Measurements from ENCODE around the gene GSTO2. TPM values are rescaled to one million over a fixed set of nuclear protein-coding genes. Genes with fewer than 3 reads are reported as not detected.

The GSTO2 gene
- total RNA-seq, 3 donors from 2014 or later (not counting 1 experiment from before 2014, with no cell fraction given): 0.75 to 1.4 (median 0.84) TPM

DNA sequence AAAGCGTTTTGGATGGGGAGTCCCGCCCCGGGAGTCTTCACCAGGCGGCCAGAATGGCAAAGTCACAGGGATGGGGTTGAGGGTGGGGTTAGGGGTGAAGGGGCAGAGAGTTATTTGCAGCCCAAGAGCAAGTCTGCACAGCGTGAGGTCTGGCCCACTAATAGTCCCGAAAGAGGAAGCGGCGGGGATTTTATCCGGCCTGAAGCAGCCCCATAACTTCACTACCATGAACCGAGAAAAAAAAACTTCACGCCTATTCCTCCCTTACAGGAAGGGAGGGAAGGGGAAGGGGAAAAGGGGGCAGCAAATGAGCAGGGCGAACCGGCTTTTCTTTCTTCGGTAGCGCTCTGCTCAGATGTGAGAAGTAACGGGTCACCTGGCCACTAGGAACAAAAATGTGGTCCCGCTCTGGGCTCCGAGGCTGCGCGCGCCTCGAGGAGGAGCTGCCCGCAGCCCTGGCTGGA lies 68.6 kb downstream of the GSTO2 start:
- Histone ChIP-seq H3K27ac (ENCODE audit: low read length) (peak overlapping the region; percentile 95), H3K36me3 (ENCODE audit: control insufficient read depth, insufficient read depth, low read length) (peaks cover 6% of the 10 kb centered on the region), H3K9me3 (ENCODE audit: control insufficient read depth, insufficient read depth, low read length) (no peaks in the 10 kb centered on the region), H3K27me3 (ENCODE audit: control insufficient read depth, insufficient read depth, low read length) (no peaks in the 10 kb centered on the region), H3K4me1 (ENCODE audit: control insufficient read depth, insufficient read depth, low read length) (peaks cover 51% of the 10 kb centered on the region), H3K4me3 (ENCODE audit: low read length) (peak overlapping the region; percentile 61)
- H3K4me3 Mint-ChIP-seq: peak overlapping the region; percentile 100
- TF ChIP-seq, protein P1, sequence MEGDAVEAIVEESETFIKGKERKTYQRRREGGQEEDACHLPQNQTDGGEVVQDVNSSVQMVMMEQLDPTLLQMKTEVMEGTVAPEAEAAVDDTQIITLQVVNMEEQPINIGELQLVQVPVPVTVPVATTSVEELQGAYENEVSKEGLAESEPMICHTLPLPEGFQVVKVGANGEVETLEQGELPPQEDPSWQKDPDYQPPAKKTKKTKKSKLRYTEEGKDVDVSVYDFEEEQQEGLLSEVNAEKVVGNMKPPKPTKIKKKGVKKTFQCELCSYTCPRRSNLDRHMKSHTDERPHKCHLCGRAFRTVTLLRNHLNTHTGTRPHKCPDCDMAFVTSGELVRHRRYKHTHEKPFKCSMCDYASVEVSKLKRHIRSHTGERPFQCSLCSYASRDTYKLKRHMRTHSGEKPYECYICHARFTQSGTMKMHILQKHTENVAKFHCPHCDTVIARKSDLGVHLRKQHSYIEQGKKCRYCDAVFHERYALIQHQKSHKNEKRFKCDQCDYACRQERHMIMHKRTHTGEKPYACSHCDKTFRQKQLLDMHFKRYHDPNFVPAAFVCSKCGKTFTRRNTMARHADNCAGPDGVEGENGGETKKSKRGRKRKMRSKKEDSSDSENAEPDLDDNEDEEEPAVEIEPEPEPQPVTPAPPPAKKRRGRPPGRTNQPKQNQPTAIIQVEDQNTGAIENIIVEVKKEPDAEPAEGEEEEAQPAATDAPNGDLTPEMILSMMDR (IDR thresholded peaks at IDR 0.05): no peak
- peaks cover 0 to 4% of the 10 kb centered on the region in 2 donors for H3K27me3 Mint-ChIP-seq (ENCODE audit: low read depth in 2 of 2)
- peak overlapping the region; percentile 98 to 100 for H3K27ac Mint-ChIP-seq
- under 1% methylated on average over 21 of the region's 23 CpGs for WGBS (ENCODE audit: insufficient coverage)
- no peaks in the 10 kb centered on the region for H3K9me3 Mint-ChIP-seq
- intact Hi-C loops (cut with micrococcal nuclease): loop anchor here (5.0 kb wide), 1 partner anchor 215 kb away; the partner anchor contains the start of gene SFR1
- ATAC-seq (peak; percentile 11 to 22 (median 17)), DNase-seq (no peak)
- peaks cover 56 to 64% of the 10 kb centered on the region in 2 donors for H3K4me1 Mint-ChIP-seq
- peaks cover 6% of the 10 kb centered on the region for H3K36me3 Mint-ChIP-seq

DNA sequence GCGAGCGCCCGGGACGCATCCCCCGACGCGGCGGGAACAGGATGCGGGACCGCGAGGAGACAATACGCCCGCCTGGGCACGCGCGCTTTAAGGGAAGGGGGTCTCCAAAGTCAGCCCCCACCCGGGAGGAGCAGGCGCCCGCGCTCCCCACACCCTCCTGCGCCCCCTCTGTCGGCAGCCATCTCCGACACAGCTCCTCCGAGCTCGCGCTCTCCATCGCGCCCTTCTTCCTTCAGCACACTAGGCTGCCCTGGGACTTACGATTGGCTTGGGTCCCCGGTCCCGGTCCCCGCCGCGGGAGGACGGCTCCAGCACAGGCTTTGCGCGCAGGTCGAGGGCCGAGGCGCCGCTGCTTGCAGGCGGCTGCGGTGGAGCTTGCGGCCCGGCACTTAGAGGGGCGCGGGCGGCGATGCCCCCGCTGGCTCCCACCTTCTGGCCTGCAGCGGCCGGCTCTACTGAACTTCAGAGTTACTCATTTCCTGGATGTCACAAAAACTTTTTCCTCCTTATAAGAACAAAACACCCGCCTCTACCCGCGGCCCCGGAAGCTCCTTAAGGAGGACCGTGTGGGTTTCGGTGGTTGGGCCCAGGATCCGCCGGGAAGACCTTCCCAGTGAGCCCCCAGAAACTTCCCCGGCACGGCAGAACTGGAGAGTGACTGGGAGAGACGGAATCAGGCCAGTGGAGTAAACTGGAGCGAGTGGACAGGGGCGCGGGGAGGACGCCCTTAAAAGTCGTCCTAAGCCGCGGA lies 69.2 kb downstream of the GSTO2 start, which contains the start of gene ITPRIP:
Gene ITPRIP, minus strand, starts transcription at position 481 of the 751 bp plus-strand sequence. CDS start 22,414 bp downstream, outside the sequence.
- peaks cover 1% of the 10 kb centered on the region for H3K36me3 Mint-ChIP-seq
- H3K27ac Mint-ChIP-seq: peak within 1 kb of the TSS; percentile 98 to 100
- H3K36me3 ChIP-seq (ENCODE audit: control insufficient read depth, insufficient read depth, low read length): peaks cover 6% of the 10 kb centered on the region
- H3K27ac ChIP-seq (ENCODE audit: low read length): peak within 1 kb of the TSS; percentile 95
- DNase-seq: peak; percentile 77 to 85
- H3K27me3 Mint-ChIP-seq (ENCODE audit: low read depth in 2 of 2): peaks cover 0 to 4% of the 10 kb centered on the region in 2 donors
- peak; percentile 65 to 86 (median 84) for ATAC-seq
- no peaks in the 10 kb centered on the region for H3K9me3 Mint-ChIP-seq
- peaks cover 50 to 58% of the 10 kb centered on the region in 2 donors for H3K4me1 Mint-ChIP-seq
- TF ChIP-seq, protein P1 (IDR thresholded peaks at IDR 0.05): no peak
- peak within 1 kb of the TSS; percentile 100 for H3K4me3 Mint-ChIP-seq
- WGBS (ENCODE audit: insufficient coverage): under 1% methylated on average over 70 of the region's 70 CpGs
- H3K27me3 ChIP-seq (ENCODE audit: control insufficient read depth, insufficient read depth, low read length): no peaks in the 10 kb centered on the region
- intact Hi-C loops (cut with micrococcal nuclease): loop anchor here (1.0 to 5.0 kb wide), 4 partner anchors 9 to 216 kb away; partner anchors contain the start of genes GSTO2 and SFR1
- peaks cover 45% of the 10 kb centered on the region for H3K4me1 ChIP-seq (ENCODE audit: control insufficient read depth, insufficient read depth, low read length)
- H3K9me3 ChIP-seq (ENCODE audit: control insufficient read depth, insufficient read depth, low read length): no peaks in the 10 kb centered on the region
- H3K4me3 ChIP-seq (ENCODE audit: low read length): peak within 1 kb of the TSS; percentile 61

DNA sequence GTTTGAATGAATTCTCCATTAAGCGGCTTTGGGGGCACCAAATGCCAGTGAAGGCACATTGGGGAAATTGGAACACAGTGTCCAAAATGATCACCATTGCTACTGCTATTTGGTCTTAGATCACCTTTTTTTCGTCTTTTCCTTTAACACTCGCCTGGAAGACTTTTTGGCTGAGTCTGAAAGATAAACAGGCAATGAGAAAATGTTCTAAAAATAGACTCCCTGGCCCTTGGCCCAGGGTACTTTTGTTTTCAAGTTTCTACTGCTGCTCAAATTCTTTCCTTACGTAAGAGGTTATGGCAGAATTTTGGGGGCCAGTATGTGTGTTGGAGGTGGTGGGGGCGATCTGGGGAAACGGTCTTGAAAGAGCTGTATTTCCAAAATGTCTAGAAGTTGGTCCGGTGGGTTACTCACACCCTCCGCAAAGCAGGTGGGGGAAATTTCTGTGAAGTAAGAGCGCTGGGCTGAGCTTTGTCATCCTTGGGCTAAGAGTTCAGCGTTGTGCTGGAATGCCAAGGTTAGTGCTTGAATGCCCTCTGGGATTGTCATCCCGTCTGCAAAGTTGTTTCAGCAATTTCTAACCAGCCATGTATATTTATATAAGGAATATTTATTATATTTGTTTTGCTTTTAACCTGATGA lies 70.6 kb downstream of the GSTO2 start:
- H3K36me3 ChIP-seq (ENCODE audit: control insufficient read depth, insufficient read depth, low read length): peaks cover 2% of the 10 kb centered on the region
- WGBS (ENCODE audit: insufficient coverage): 77% methylated on average over 10 of the region's 11 CpGs
- H3K4me3 ChIP-seq (ENCODE audit: low read length): no peak overlapping the region
- no peak overlapping the region for H3K27ac ChIP-seq (ENCODE audit: low read length)
- Mint-ChIP-seq H3K4me3 (peak overlapping the region; percentile 100), H3K27me3 (ENCODE audit: low read depth in 2 of 2) (peaks cover 0 to 4% of the 10 kb centered on the region in 2 donors), H3K36me3 (no peaks in the 10 kb centered on the region), H3K27ac (peak overlapping the region; percentile 98 to 100), H3K9me3 (no peaks in the 10 kb centered on the region), H3K4me1 (peaks cover 38 to 45% of the 10 kb centered on the region in 2 donors)
- no peaks in the 10 kb centered on the region for H3K27me3 ChIP-seq (ENCODE audit: control insufficient read depth, insufficient read depth, low read length)
- no peaks in the 10 kb centered on the region for H3K9me3 ChIP-seq (ENCODE audit: control insufficient read depth, insufficient read depth, low read length)
- DNase-seq (no peak), ATAC-seq (no peak)
- intact Hi-C loops (cut with micrococcal nuclease): loop anchor here (2.0 to 5.0 kb wide), 3 partner anchors 17 to 217 kb away; partner anchors contain the start of genes GSTO2 and SFR1
- H3K4me1 ChIP-seq (ENCODE audit: control insufficient read depth, insufficient read depth, low read length): peaks cover 31% of the 10 kb centered on the region
- TF ChIP-seq, protein P1 (IDR thresholded peaks at IDR 0.05): no peak

Data from natural killer cell (primary cell).